Mesodermal cell (in vitro differentiated cells): Measurements from ENCODE around the gene PDS5A.
A peak's percentile ranks its signal among the peaks of the same experiment; 100 is the strongest.
"Not testable (repeated sequence)": the region's sequence is repeated elsewhere in the genome, so short reads cannot be mapped to it uniquely, and the experiment has no call there.

Experiments used
- H3K27ac ChIP-seq: 2 replicates; pipeline ENCODE4 v1.7.0; 2013; ENCODE audit warnings: mild to moderate bottlenecking, low read depth, low read length, moderate library complexity; ENCODE audit not compliant: severe bottlenecking
- H3K36me3 ChIP-seq: 2 replicates; pipeline ENCODE4 v1.7.1; 2013; ENCODE audit warnings: mild to moderate bottlenecking, low read length, moderate library complexity; ENCODE audit not compliant: control insufficient read depth, insufficient read depth
- H3K4me1 ChIP-seq: one replicate; pipeline ENCODE4 v1.7.1; 2013; ENCODE audit warnings: mild to moderate bottlenecking, low read length; ENCODE audit not compliant: insufficient read depth, control insufficient read depth, poor library complexity, severe bottlenecking
- H3K4me3 ChIP-seq: 2 replicates; pipeline ENCODE4 v1.7.0; 2013; ENCODE audit warnings: low read length, control low read depth, mild to moderate bottlenecking; ENCODE audit not compliant: insufficient read depth, poor library complexity, severe bottlenecking; ENCODE audit errors: extremely low read depth
- H3K9me3 ChIP-seq: 2 replicates; pipeline ENCODE4 v1.7.1; 2013; ENCODE audit warnings: mild to moderate bottlenecking, low read length, moderate library complexity; ENCODE audit not compliant: control insufficient read depth
- WGBS, 2 experiments: methylation state at CpG; one replicate each; pipeline ENCODE4 v1.1.5; 2013; ENCODE audit warnings: missing lambda C conversion rate in 2 of 2; ENCODE audit not compliant: insufficient coverage in 2 of 2; 5-methylcytosine and 5-hydroxymethylcytosine counted together

The PDS5A gene

GRCh38 chr4:39950861-39951481 is 26.7 kb downstream of the PDS5A start:
- Histone ChIP-seq H3K27ac (no peak overlapping the region), H3K36me3 (peaks cover 33% of the 10 kb centered on the region), H3K4me3 (no peak overlapping the region), H3K4me1 (no peaks in the 10 kb centered on the region), H3K9me3 (no peaks in the 10 kb centered on the region)

DNA sequence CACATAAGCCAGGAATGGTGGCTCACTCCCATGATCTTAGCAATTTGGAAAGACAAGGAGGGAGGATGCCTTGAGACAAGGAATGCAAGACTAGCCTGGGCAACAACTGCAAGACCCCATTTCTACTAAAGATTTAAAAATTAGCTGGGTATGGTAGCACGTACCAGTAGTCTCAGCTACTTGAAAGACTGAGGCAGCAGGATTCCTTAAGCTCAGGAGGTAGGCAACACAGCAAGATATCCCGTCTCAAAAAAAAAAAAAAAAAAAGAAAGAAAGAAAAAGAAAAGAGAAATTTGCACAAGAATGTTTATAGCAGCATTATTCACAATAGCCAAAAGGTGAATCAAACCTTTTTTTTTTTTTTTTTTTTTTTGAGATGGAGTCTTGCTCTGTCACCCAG is 29.7 kb downstream of the PDS5A start:
- no peak overlapping the region for H3K4me3 ChIP-seq
- 86% methylated on average over 1 of the region's 2 CpGs; no CpG with 5 or more reads in 1 of the 2 experiments for WGBS, 2 experiments
- no peaks in the 10 kb centered on the region for H3K4me1 ChIP-seq
- no peak overlapping the region for H3K27ac ChIP-seq
- no peaks in the 10 kb centered on the region for H3K9me3 ChIP-seq
- peaks cover 11% of the 10 kb centered on the region for H3K36me3 ChIP-seq

- Histone ChIP-seq H3K36me3 (peaks cover 6% of the 10 kb centered on the region), H3K27ac (no peak overlapping the region)
- WGBS, 2 experiments, result 100% methylated on average over 1 of the region's 1 CpG; no CpG with 5 or more reads in 1 of the 2 experiments
Measured at GRCh38 chr4:39947417-39947816, 30.3 kb downstream of the PDS5A start.

GRCh38 chr4:39944245-39944644 is 33.5 kb downstream of the PDS5A start:
- not testable (repeated sequence) for H3K9me3 ChIP-seq, H3K27ac ChIP-seq, H3K4me3 ChIP-seq, H3K4me1 ChIP-seq, H3K36me3 ChIP-seq
- WGBS, 2 experiments, result 98% methylated on average over 7 of the region's 10 CpGs; no CpG with 5 or more reads in 1 of the 2 experiments

More at GRCh38 chr4:39947417-39947816, 30.3 kb downstream of the PDS5A start:
- H3K4me1 ChIP-seq, result no peaks in the 10 kb centered on the region
- H3K9me3 ChIP-seq, result no peaks in the 10 kb centered on the region
- H3K4me3 ChIP-seq, result no peak overlapping the region

DNA sequence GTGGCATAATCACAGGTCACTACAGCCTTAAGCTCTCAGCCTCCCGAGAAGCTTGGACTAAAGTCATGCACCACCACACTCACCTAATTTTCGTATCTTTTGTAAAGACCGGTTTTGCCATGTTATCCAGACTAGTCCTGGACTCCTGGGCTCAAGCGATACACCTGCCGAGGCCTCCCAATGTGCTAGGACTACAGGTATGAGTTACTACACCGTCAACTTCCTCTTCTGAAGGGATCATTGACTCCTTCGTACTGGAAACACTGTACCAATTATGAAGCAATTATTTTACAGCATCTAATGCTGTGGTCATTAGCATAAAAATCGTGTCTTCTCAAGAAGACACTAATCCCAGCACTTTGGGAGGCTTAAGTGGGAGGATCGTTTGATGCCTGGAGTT is 35.2 kb downstream of the PDS5A start:
- Histone ChIP-seq H3K27ac (no peak overlapping the region), H3K4me1 (no peaks in the 10 kb centered on the region), H3K4me3 (no peak overlapping the region), H3K36me3 (peaks cover 10% of the 10 kb centered on the region), H3K9me3 (no peaks in the 10 kb centered on the region)
- 95 to 96% methylated on average over 5 to 9 of the region's 9 CpGs for WGBS, 2 experiments

- peaks cover 14% of the 10 kb centered on the region for H3K36me3 ChIP-seq
- no peaks in the 10 kb centered on the region for H3K4me1 ChIP-seq
- H3K9me3 ChIP-seq, result no peaks in the 10 kb centered on the region
- no peak overlapping the region for H3K27ac ChIP-seq
- no peak overlapping the region for H3K4me3 ChIP-seq
- no CpG with 5 or more reads among the region's 2 CpGs for WGBS, 2 experiments
Measured at GRCh38 chr4:39941682-39942217, 36.0 kb downstream of the PDS5A start.

DNA sequence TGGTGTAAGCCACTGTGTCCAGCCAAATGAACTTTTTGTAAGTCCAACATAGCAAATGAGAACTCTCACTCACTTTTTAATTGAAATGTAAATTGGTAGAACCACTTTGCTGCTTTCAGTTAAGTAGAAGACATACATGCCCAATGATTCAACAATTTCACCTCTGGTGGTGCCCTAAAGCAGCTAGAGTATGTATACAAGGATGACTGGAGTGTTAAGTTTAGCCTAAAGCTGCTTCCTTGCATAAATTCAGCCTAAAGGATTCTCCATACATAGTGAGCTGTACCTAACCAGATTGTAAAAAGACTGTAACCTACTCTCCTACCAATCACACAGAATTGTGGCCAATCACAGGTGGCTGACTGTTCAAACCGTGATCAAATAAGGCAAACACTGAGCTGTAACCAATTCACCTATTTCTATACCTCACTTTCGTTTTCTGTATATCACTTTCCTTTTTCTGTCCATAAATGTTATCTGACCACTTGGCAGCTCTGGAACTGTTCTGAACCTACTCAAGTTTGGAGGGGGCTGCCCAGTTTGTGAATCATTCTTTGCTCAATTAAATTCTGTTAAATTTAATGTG is 39.9 kb downstream of the PDS5A start:
- peaks cover 5% of the 10 kb centered on the region for H3K4me1 ChIP-seq
- H3K27ac ChIP-seq, result no peak overlapping the region
- H3K36me3 ChIP-seq, result peaks cover 23% of the 10 kb centered on the region
- H3K4me3 ChIP-seq, result no peak overlapping the region
- WGBS, 2 experiments, result 92 to 95% methylated on average over 2 of the region's 2 CpGs
- no peaks in the 10 kb centered on the region for H3K9me3 ChIP-seq

DNA sequence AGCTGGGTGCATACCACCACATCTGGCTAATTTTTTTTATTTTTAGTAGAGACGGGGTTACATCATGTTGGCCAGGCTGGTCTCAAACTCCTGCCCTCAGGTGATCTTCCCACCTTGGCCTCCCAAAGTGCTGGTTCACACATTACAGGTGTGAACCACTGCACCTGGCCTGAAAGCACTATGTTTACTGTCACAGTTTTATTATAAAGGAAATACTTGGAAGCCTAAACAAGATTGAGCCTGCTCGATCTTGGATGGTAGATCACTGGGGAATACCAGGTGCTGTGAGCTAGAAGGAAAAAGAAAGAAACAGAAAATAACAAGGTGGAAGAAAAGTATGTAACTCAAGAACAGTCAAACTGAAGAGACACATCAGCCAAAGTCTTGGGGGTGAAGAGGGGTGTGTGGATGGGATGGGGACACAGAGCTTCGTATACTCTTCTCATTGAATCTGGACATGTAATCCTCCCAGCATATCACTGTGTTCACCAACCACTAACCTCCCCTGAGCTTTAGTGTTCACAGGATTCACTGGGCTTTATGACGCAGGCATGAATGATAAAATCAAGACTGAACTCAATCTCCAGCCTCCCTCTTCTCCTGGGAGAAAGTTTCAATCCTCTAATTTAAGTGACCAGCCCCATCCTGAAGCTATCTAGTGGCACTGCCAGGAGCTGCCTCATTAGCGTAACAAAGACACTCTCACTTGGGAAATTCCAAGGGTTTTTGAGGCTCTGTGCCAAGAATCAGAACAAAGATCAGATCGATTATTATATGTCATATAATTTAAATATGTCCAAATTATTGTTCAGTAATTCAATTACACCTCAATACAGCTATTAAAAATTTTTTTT is 40.9 kb downstream of the PDS5A start:
- no peaks in the 10 kb centered on the region for H3K9me3 ChIP-seq
- no peak overlapping the region for H3K4me3 ChIP-seq
- H3K27ac ChIP-seq, result no peak overlapping the region
- H3K36me3 ChIP-seq, result peaks cover 26% of the 10 kb centered on the region
- peaks cover 5% of the 10 kb centered on the region for H3K4me1 ChIP-seq
- WGBS, 2 experiments, result 96 to 98% methylated on average over 4 of the region's 6 CpGs

GRCh38 chr4:39933671-39934590 is 43.8 kb downstream of the PDS5A start:
- peaks cover 24% of the 10 kb centered on the region for H3K36me3 ChIP-seq
- H3K9me3 ChIP-seq, result no peaks in the 10 kb centered on the region
- WGBS, 2 experiments, result 77 to 80% methylated on average over 5 of the region's 7 CpGs
- no peak overlapping the region for H3K4me3 ChIP-seq
- peak overlapping the region; percentile 37 for H3K27ac ChIP-seq
- peaks cover 5% of the 10 kb centered on the region for H3K4me1 ChIP-seq

- WGBS, 2 experiments, result 80 to 100% methylated on average over 3 to 8 of the region's 8 CpGs
- Histone ChIP-seq H3K4me3 (no peak overlapping the region), H3K4me1 (peaks cover 5% of the 10 kb centered on the region), H3K9me3 (no peaks in the 10 kb centered on the region), H3K27ac (no peak overlapping the region), H3K36me3 (peaks cover 27% of the 10 kb centered on the region)
Measured at GRCh38 chr4:39932776-39933402, 44.8 kb downstream of the PDS5A start.
